ENCODE results near the gene VARS2.
A peak's percentile ranks its signal among the peaks of the same experiment; 100 is the strongest.

Gene VARS2

DNA sequence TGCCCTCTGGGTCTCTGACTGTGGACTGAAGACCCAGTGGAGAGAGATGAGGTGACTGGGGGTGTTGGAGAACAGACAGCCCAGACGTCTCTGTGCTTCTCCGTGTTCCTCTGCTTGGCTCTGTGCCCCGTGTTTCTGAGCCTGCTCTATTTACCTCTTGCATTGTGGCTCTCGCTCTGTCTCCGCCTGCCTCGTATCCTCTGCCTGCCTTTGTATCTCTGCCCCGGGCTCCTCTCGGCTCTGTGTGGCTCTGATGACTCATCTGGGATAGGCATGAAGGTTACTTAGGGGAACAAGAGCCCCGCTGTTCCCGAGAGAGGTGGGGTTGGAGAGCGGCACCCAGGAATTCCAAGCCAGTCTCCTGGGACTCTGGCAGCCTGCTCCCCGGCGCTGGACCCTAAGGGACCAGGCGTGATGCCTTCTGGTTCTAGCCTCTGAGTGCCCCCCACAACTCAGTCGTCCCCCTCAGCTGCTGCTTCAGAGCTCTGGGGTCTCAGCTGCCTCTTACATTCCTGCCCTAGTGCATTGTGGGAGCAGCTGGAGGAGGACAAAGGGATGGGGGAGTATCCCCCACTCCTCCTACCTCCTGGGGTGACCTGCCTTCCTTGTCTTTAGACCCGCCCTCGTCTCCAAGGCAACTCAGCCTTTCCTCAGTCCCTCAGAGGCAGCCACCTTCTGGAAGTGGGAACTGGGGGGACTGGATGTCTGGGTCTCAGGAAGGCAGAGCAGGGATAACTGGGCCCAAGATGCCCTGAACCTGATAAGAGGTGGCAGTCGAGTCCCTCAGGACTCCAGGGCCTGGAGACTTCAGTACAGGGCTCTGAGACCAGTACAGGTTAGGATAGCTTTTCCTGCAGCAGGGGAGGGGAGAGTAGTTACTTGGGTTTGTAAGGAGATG lies 27.8 kb upstream of the VARS2 start:
- Histone ChIP-seq H3K36me3 (ENCODE audit: control insufficient read depth in 2 of 2, insufficient read depth in 1 of 2, low read length in 2 of 2) (peaks cover 0 to 27% of the 10 kb centered on the region in 2 experiments; a peak in 1 of 3 replicates), H3K27ac (ENCODE audit: extremely low read depth, low read depth, low read length) (peak overlapping the region; percentile 69), H3K4me1 (ENCODE audit: control insufficient read depth, insufficient read depth, low read length) (peaks cover 35% of the 10 kb centered on the region), H3K9me3 (ENCODE audit: control insufficient read depth, insufficient read depth, low read depth, low read length) (no peaks in the 10 kb centered on the region), H3K4me3 (ENCODE audit: low read depth, low read length) (peak overlapping the region; percentile 47)
- ChIA-PET CTCF (interaction anchor here (0.5 to 14.8 kb wide), 11 partner anchors 9 to 345 kb away, joined by 3 to 332 read pairs (median 3); partner anchors contain the start of gene VARS2), POLR2A (interaction anchor here (0.6 to 2.9 kb wide), 6 partner anchors 10 to 155 kb away, joined by 3 to 24 read pairs (median 4); partner anchors contain the start of genes FLOT1, GTF2H4 and VARS2)
- TF ChIP-seq ZNF341 (tag by site-specific recombination; IDR thresholded peaks at IDR 0.05; ENCODE audit: low read depth), result peak; percentile 71
- TF ChIP-seq ZNF394 (tag by site-specific recombination; IDR thresholded peaks at IDR 0.05; ENCODE audit: borderline replicate concordance), result peak; percentile 49; the same call in 1 of the 2 replicates
- TF ChIP-seq, protein P1, sequence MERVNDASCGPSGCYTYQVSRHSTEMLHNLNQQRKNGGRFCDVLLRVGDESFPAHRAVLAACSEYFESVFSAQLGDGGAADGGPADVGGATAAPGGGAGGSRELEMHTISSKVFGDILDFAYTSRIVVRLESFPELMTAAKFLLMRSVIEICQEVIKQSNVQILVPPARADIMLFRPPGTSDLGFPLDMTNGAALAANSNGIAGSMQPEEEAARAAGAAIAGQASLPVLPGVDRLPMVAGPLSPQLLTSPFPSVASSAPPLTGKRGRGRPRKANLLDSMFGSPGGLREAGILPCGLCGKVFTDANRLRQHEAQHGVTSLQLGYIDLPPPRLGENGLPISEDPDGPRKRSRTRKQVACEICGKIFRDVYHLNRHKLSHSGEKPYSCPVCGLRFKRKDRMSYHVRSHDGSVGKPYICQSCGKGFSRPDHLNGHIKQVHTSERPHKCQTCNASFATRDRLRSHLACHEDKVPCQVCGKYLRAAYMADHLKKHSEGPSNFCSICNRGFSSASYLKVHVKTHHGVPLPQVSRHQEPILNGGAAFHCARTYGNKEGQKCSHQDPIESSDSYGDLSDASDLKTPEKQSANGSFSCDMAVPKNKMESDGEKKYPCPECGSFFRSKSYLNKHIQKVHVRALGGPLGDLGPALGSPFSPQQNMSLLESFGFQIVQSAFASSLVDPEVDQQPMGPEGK (tag by site-specific recombination; IDR thresholded peaks at IDR 0.05), result peak; percentile 67; the same call in 1 of the 2 replicates
- TF ChIP-seq, protein P2, sequence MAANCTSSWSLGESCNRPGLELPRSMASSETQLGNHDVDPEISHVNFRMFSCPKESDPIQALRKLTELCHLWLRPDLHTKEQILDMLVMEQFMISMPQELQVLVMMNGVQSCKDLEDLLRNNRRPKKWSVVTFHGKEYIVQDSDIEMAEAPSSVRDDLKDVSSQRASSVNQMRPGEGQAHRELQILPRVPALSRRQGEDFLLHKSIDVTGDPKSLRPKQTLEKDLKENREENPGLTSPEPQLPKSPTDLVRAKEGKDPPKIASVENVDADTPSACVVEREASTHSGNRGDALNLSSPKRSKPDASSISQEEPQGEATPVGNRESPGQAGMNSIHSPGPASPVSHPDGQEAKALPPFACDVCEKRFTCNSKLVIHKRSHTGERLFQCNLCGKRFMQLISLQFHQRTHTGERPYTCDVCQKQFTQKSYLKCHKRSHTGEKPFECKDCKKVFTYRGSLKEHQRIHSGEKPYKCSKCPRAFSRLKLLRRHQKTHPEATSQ (tag by site-specific recombination; IDR thresholded peaks at IDR 0.05), result no peak
- peak; percentile 76 for TF ChIP-seq GLIS2 (tag by site-specific recombination; IDR thresholded peaks at IDR 0.05)
- peak; percentile 44; the same call in 1 of the 2 replicates for TF ChIP-seq SP3 (tag by site-specific recombination; IDR thresholded peaks at IDR 0.05)
- 0 out of 2 replicates have a peak, but pooled peaks have one; percentile 68 for TF ChIP-seq ZBTB10 (tag by site-specific recombination; IDR thresholded peaks at IDR 0.05)
- peak; percentile 75 for TF ChIP-seq ZNF423 (tag by site-specific recombination; IDR thresholded peaks at IDR 0.05)
- TF ChIP-seq HIC1 (tag by site-specific recombination; IDR thresholded peaks at IDR 0.05), result no peak
- TF ChIP-seq ZNF335 (tag by site-specific recombination; conservative IDR thresholded peaks at IDR 0.05), result peak; percentile 28
- TF ChIP-seq ZNF366 (tag by site-specific recombination; conservative IDR thresholded peaks at IDR 0.05), result peak; percentile 40
- TF ChIP-seq ZNF76 (tag by site-specific recombination; IDR thresholded peaks at IDR 0.05; ENCODE audit: borderline replicate concordance, low read depth), result peak; percentile 59; the same call in 1 of the 2 replicates
- TF ChIP-seq ZIC2 (tag by site-specific recombination; IDR thresholded peaks at IDR 0.05), result peak; percentile 70
- no peak for TF ChIP-seq ZNF785 (tag by site-specific recombination; IDR thresholded peaks at IDR 0.05)
- TF ChIP-seq ZBTB48 (tag by site-specific recombination; IDR thresholded peaks at IDR 0.05), result peak; percentile 85
- TF ChIP-seq PRDM2 (tag by site-specific recombination; IDR thresholded peaks at IDR 0.05; ENCODE audit: borderline replicate concordance), result no peak
- TF ChIP-seq, protein P3, sequence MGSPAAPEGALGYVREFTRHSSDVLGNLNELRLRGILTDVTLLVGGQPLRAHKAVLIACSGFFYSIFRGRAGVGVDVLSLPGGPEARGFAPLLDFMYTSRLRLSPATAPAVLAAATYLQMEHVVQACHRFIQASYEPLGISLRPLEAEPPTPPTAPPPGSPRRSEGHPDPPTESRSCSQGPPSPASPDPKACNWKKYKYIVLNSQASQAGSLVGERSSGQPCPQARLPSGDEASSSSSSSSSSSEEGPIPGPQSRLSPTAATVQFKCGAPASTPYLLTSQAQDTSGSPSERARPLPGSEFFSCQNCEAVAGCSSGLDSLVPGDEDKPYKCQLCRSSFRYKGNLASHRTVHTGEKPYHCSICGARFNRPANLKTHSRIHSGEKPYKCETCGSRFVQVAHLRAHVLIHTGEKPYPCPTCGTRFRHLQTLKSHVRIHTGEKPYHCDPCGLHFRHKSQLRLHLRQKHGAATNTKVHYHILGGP (tag by site-specific recombination; IDR thresholded peaks at IDR 0.05), result no peak
